Astrocyte of the hippocampus (primary cell): Measurements from ENCODE around the gene AGO4.
A peak's percentile ranks its signal among the peaks of the same experiment; 100 is the strongest.
"Not testable (repeated sequence)": the region's sequence is repeated elsewhere in the genome, so short reads cannot be mapped to it uniquely, and the experiment has no call there.

ENCODE experiments used
- DNase-seq: peaks from one replicate; pipeline ENCODE4 v3.0.0; 2011; ENCODE audit warnings: low read depth, low spot score

Gene AGO4

GRCh38 chr1:35863881-35864625, 56.2 kb downstream of the AGO4 start:
- DNase-seq = no peak

DNA sequence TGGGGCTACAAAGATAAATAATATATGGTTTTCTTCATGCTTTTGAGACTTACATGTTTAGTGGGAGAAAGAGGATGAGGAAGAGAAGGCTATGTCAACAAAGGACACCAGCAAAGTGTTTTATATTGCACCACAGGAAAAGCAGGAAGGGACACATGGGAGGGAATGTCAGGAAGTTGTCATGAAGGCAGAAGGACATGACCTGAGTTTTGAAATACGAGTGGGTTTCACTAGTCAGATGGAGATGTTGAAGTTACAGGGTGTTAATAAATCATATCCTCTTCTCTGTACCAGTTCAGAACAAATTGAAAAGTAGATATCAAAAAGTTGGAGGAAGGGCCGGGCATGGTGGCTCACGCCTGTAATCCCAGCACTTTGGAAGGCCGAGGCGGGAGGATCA, 57.0 kb downstream of the AGO4 start:
- no peak for DNase-seq

- DNase-seq = no peak
These were observed 59.2 kb downstream of the AGO4 start for GRCh38 chr1:35866991-35867390.

- not testable (repeated sequence) for DNase-seq
These were observed 61.6 kb downstream of the AGO4 start for GRCh38 chr1:35869245-35869950.

- no peak for DNase-seq
These were observed 63.0 kb downstream of the AGO4 start for GRCh38 chr1:35870651-35871309.

DNA sequence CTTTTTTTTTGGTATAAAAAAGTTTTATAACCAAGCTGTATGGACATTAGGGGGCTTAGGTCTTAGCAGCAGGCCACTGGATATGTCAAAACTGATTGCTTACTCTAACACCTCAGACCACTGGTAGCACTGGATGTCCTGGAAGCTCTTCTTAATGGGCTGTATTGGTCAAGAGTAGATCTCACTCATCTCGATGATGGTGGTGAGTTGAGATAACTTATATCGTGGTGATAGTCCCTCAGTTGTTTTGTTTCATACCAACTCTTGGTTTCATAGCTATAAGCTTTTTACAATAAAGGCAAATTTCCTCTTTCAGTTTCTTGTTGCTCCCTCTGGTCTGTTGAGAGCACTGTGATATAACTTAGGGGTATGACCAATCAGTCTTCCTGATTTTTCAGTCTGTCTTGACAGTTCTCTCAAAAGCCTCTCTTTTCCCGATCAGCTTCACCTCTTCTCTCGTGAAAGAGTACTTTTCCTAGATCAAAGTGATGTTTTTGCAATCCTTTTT, 65.5 kb downstream of the AGO4 start:
- no peak for DNase-seq

DNA sequence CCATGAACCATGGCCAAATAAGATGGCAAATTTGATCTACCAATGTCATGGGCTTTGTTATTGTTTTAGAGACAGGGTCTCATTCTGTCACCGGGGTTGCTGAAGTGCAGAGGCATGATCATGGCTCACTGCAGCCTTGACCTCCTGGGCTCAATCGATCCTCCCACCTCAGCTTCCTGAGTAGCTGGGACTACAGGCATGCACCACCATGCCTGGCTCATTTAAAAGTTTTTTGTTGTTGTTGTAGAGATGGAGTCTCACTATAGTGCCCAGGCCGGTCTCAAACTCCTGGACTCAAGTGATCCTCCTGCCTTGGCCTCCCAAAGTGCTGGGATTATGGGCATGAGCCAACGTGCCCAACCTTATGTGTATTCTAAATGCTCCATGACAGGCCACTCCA, 66.3 kb downstream of the AGO4 start:
- not testable (repeated sequence) for DNase-seq

GRCh38 chr1:35876988-35877387, 69.2 kb downstream of the AGO4 start:
- peak; percentile 54 for DNase-seq

- DNase-seq = peak; percentile 15
These were observed 74.0 kb downstream of the AGO4 start for GRCh38 chr1:35881850-35882273.

- DNase-seq = no peak
These were observed 74.7 kb downstream of the AGO4 start for GRCh38 chr1:35882586-35882944.

- peak; percentile 98 for DNase-seq
These were observed 75.3 kb downstream of the AGO4 start, which contains the start of gene AGO1 for GRCh38 chr1:35882945-35883634. AGO1 (plus strand) TSS chr1:35883209; CDS start chr1:35883422, 213 bp downstream.

GRCh38 chr1:35883635-35884101, 75.9 kb downstream of the AGO4 start:
- peak; percentile 68 for DNase-seq

GRCh38 chr1:35884934-35885333, 77.1 kb downstream of the AGO4 start:
- no peak for DNase-seq

GRCh38 chr1:35885961-35886558, 78.2 kb downstream of the AGO4 start:
- peak; percentile 72 for DNase-seq

GRCh38 chr1:35886577-35887431, 79.0 kb downstream of the AGO4 start:
- DNase-seq = peak; percentile 27

GRCh38 chr1:35887508-35887907, 79.7 kb downstream of the AGO4 start:
- DNase-seq = no peak

DNA sequence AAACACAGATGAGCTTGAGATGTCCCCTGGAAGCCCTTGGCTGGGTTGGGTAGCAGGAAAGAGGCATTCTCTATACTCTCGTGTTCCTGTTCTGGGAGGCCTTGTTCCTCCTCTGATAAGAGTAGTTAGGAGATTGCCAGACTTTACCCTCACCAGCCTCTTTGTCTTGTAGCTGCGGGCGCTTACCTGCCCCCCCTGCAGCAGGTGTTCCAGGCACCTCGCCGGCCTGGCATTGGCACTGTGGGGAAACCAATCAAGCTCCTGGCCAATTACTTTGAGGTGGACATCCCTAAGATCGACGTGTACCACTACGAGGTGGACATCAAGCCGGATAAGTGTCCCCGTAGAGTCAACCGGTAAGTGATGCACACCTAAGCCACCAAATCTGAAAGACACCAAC, 80.4 kb downstream of the AGO4 start:
- no peak for DNase-seq

- DNase-seq = not testable (repeated sequence)
These were observed 81.2 kb downstream of the AGO4 start for GRCh38 chr1:35888981-35889380.

DNA sequence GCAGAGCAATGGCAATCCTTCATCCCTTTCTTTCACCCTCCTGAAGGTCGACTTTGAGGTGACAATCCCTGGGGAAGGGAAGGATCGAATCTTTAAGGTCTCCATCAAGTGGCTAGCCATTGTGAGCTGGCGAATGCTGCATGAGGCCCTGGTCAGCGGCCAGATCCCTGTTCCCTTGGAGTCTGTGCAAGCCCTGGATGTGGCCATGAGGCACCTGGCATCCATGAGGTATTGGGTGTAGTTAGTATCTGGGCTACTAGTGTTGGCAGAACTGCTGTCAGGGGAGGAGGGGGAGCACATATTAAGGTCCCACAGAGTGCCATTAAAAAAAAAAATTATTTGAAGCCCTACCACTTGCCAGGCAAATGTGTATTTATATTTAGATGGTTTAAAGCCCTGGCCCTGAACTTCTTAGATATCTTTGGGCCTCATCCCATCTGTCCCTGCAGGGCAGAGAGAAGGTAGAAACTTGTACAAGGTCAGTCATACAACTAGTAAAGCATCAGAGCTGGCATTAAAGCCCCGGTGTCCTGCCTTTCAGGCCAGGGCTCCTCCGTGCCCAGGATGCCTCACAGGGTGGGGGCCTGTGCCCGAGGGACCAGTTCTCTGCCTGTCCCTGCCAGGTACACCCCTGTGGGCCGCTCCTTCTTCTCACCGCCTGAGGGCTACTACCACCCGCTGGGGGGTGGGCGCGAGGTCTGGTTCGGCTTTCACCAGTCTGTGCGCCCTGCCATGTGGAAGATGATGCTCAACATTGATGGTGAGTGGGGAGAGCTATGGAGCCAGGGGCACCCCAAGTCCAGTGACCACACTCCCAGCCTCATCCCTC, 85.4 kb downstream of the AGO4 start:
- no peak for DNase-seq
